SK-N-SH (cell line): ENCODE data around the gene UTP11. TPM values are rescaled to one million over a fixed set of nuclear protein-coding genes. Genes with fewer than 3 reads are reported as not detected.

ENCODE experiments used
- CTCF ChIA-PET: fragments of 300-600, 350-600 bp; formaldehyde crosslinking; extraction: SDS; loops from one replicate; lab custom pipeline; 2021; lab: Yijun Ruan, JAX
- POLR2A ChIA-PET: fragments of 350-600 bp; sonication (Branson Sonifier 250); formaldehyde crosslinking; extraction: SDS; loops from one replicate; lab custom pipeline; 2020; ENCODE audit warnings: antibody characterized with exemption, inconsistent platforms; lab: Yijun Ruan, JAX
- DNase-seq: peaks from one replicate; pipeline ENCODE4 v3.0.0; 2012
- H2AFZ ChIP-seq: fragments of 200-600 bp; sonication (generic); 2 replicates; pipeline ENCODE4 v1.8.1; 2016; ENCODE audit warnings: antibody characterized with exemption, mild to moderate bottlenecking, low read depth
- H3F3A ChIP-seq: fragments of 200-600 bp; sonication (generic); replicated peaks from 2 replicates; pipeline ENCODE3; 2016; ENCODE audit warnings: antibody characterized with exemption, mild to moderate bottlenecking; ENCODE audit not compliant: insufficient read depth
- H3K27ac ChIP-seq, 2 experiments: fragments of 200-500 bp in 1 of 2; fragments of 200-600 bp in 1 of 2; sonication (Bioruptor generic) in 1 of 2; sonication (generic), shearing (Covaris generic) in 1 of 2; 2 replicates each; pipeline versions ENCODE4 v1.5.1 to v1.6.1; 2014 to 2016; ENCODE audit warnings: low read depth in 2 of 2, inconsistent platforms in 1 of 2, low read length in 1 of 2, mild to moderate bottlenecking in 1 of 2, mixed read lengths in 1 of 2
- H3K27me3 ChIP-seq: fragments of 200-600 bp; sonication (generic), shearing (Covaris generic); 2 replicates; pipeline ENCODE4 v1.6.1; 2016; ENCODE audit warnings: mixed run types; ENCODE audit not compliant: insufficient read depth
- H3K36me3 ChIP-seq, 2 experiments: fragments of 200-500 bp in 1 of 2; fragments of 200-600 bp in 1 of 2; sonication (Bioruptor generic) in 1 of 2; sonication (generic) in 1 of 2; replicated peaks in 1 of 2; 2 replicates each; pipeline versions ENCODE3 to v1.5.1; 2014 to 2016; ENCODE audit warnings: low read length in 1 of 2, mild to moderate bottlenecking in 1 of 2; ENCODE audit not compliant: insufficient read depth in 2 of 2, control insufficient read depth in 1 of 2
- H3K4me1 ChIP-seq, 2 experiments: fragments of 200-500 bp in 1 of 2; fragments of 200-600 bp in 1 of 2; sonication (Bioruptor generic) in 1 of 2; sonication (generic), shearing (Covaris generic) in 1 of 2; 2 replicates each; pipeline versions ENCODE4 v1.5.1 to v1.6.1; 2014 to 2016; ENCODE audit warnings: low read depth in 1 of 2, low read length in 1 of 2, mixed run types in 1 of 2; ENCODE audit not compliant: insufficient read depth in 2 of 2, control insufficient read depth in 1 of 2
- H3K4me2 ChIP-seq: fragments of 200-600 bp; sonication (generic), shearing (Covaris generic); 2 replicates; pipeline ENCODE4 v1.6.1; 2017; ENCODE audit warnings: mixed run types
- H3K4me3 ChIP-seq, 2 experiments: fragments of 200-500 bp in 1 of 2; fragments of 200-600 bp in 1 of 2; sonication (Bioruptor generic) in 1 of 2; sonication (generic), shearing (Covaris generic) in 1 of 2; 2 replicates each; pipeline versions ENCODE4 v1.5.1 to v1.8.1; 2014 to 2016; ENCODE audit warnings: low read depth in 2 of 2, inconsistent platforms in 1 of 2, low read length in 1 of 2, mild to moderate bottlenecking in 1 of 2, mixed read lengths in 1 of 2, moderate library complexity in 1 of 2
- H3K79me2 ChIP-seq: fragments of 200-600 bp; sonication (generic); 2 replicates; pipeline ENCODE4 v1.8.1; 2017; ENCODE audit warnings: mild to moderate bottlenecking; ENCODE audit not compliant: insufficient read depth
- H3K9ac ChIP-seq: fragments of 200-600 bp; sonication (generic); 2 replicates; pipeline ENCODE4 v1.6.1; 2017; ENCODE audit warnings: mixed run types
- H3K9me2 ChIP-seq: fragments of 200-600 bp; sonication (generic); 2 replicates; pipeline ENCODE4 v1.6.1; 2017; ENCODE audit warnings: mixed run types
- H3K9me3 ChIP-seq: fragments of 200-600 bp; sonication (generic); 2 replicates; pipeline ENCODE4 v1.6.1; 2017; ENCODE audit warnings: mixed run types, mild to moderate bottlenecking, moderate library complexity
- H4K20me1 ChIP-seq: fragments of 200-600 bp; sonication (generic); 2 replicates; pipeline ENCODE4 v1.6.1; 2017; ENCODE audit warnings: mild to moderate bottlenecking, mixed run types; ENCODE audit not compliant: insufficient read depth
- CHD2 ChIP-seq: fragments of 150-350 bp; IDR thresholded peaks from 2 replicates; pipeline ENCODE4 v1.6.1; 2018; ENCODE audit warnings: low read length; ENCODE audit not compliant: partially characterized antibody
- EZH2phosphoT487 ChIP-seq: fragments of 200-600 bp; sonication (generic); IDR thresholded peaks from 2 replicates; pipeline ENCODE4 v1.6.1; 2017; ENCODE audit warnings: low read depth, mixed run types, mild to moderate bottlenecking, antibody characterized with exemption, moderate library complexity, borderline replicate concordance
- GABPA ChIP-seq: IDR thresholded peaks from 2 replicates; pipeline ENCODE4 v1.4.0; 2012; ENCODE audit warnings: low read depth, mild to moderate bottlenecking
- IRF3 ChIP-seq: fragments of 150-350 bp; IDR thresholded peaks from 2 replicates; pipeline ENCODE4 v1.6.1; 2016; ENCODE audit warnings: mild to moderate bottlenecking, low read depth, low read length
- NFIC ChIP-seq: IDR thresholded peaks from 2 replicates; pipeline ENCODE4 v1.4.0; 2012; ENCODE audit warnings: borderline replicate concordance
- PBX3 ChIP-seq: IDR thresholded peaks from 2 replicates; pipeline ENCODE4; 2012
- POLR2AphosphoS5 ChIP-seq: IDR thresholded peaks from 2 replicates; pipeline ENCODE4 v1.6.1; 2012; ENCODE audit warnings: low read depth, low read length
- RCOR1 ChIP-seq: fragments of 150-350 bp; IDR thresholded peaks from 2 replicates; pipeline ENCODE4 v1.6.1; 2017; ENCODE audit warnings: antibody characterized with exemption, low read length
- REST ChIP-seq: IDR thresholded peaks from 2 replicates; pipeline ENCODE4 v1.6.1; 2012; ENCODE audit warnings: mild to moderate bottlenecking, low read depth, low read length, moderate library complexity
- RFX5 ChIP-seq: IDR thresholded peaks from 2 replicates; pipeline ENCODE4 v1.6.1; 2012; ENCODE audit warnings: mild to moderate bottlenecking, improper control_type of control experiment, low read length
- SMC3 ChIP-seq: IDR thresholded peaks from 2 replicates; pipeline ENCODE4 v1.6.1; 2012; ENCODE audit warnings: low read depth, low read length, improper control_type of control experiment
- WGBS: methylation state at CpG from one replicate; pipeline ENCODE4 v1.1.6; 2017; ENCODE audit warnings: low lambda C conversion rate; 5-methylcytosine and 5-hydroxymethylcytosine counted together
- polyA plus RNA-seq, 3 experiments: library from polyadenylated mRNA; depleted of rRNA; stranded (reverse); fragments of >200 nt; gene quantifications; 2 replicates each; pipeline ENCODE4 v1.2.3, GENCODE V29; 2012

Gene UTP11
- polyA plus RNA-seq, 1 of the 3 experiments (the other 2 are of a cell fraction): 26.8 TPM

- POLR2A ChIA-PET: no interaction called here
- TF ChIP-seq RCOR1 (no peak), PBX3 (no peak), GABPA (no peak), IRF3 (no peak), CHD2 (no peak), EZH2phosphoT487 (no peak), RFX5 (no peak), NFIC (no peak), REST (no peak), POLR2AphosphoS5 (no peak), SMC3 (no peak)
- CTCF ChIA-PET: interaction anchor here (1.1 to 7.2 kb wide), 5 partner anchors 9 to 773 kb away, joined by 3 to 36 read pairs (median 5); partner anchors contain the start of gene POU3F1
These were observed 50.1 kb downstream of the UTP11 start for GRCh38 chr1:38062361-38063288.

More at GRCh38 chr1:38062361-38063288, 50.1 kb downstream of the UTP11 start:
- Histone ChIP-seq H4K20me1 (no peaks in the 10 kb centered on the region), H3K4me2 (no peak overlapping the region), H2AFZ (no peak overlapping the region), H3K9ac (no peak overlapping the region), H3K9me2 (no peaks in the 10 kb centered on the region), H3F3A (no peaks in the 10 kb centered on the region), H3K36me3 (no peaks in the 10 kb centered on the region), H3K27me3 (peaks cover 19% of the 10 kb centered on the region; the same call in 1 of the 2 replicates), H3K79me2 (no peaks in the 10 kb centered on the region), H3K4me3 (no peak overlapping the region), H3K9me3 (no peaks in the 10 kb centered on the region), H3K27ac (no peak overlapping the region), H3K4me1 (peaks cover 0 to 11% of the 10 kb centered on the region in 2 experiments; a peak in 2 of 4 replicates)
- peak; percentile 64 for DNase-seq
- WGBS: 69% methylated on average over 5 of the region's 6 CpGs
